NT2/D1 (cell line): ENCODE data around the gene KLHL1.

Experiments used
- SUZ12 ChIP-seq: IDR thresholded peaks from 2 replicates; pipeline ENCODE4 v1.6.1; 2011; ENCODE audit not compliant: insufficient read length, insufficient read depth; ENCODE audit errors: extremely low read depth
- YY1 ChIP-seq: IDR thresholded peaks from 2 replicates; pipeline ENCODE4 v1.6.1; 2011; ENCODE audit not compliant: insufficient read length, insufficient read depth

- no peak for TF ChIP-seq YY1
- no peak for TF ChIP-seq SUZ12
Observed at GRCh38 chr13:70042193-70042592, 66.1 kb downstream of the KLHL1 start.
